Measurements from ENCODE around the gene ZSCAN31. TPM values are rescaled to one million over a fixed set of nuclear protein-coding genes. Genes with fewer than 3 reads are reported as not detected.
A peak's percentile ranks its signal among the peaks of the same experiment; 100 is the strongest.

ZSCAN31 gene
- total and polyA plus RNA-seq, 9 of the 15 experiments (the other 6 are each of a cell fraction or from before 2014, with no cell fraction given) = 3.9 to 12.1 (median 7.0) TPM

DNA sequence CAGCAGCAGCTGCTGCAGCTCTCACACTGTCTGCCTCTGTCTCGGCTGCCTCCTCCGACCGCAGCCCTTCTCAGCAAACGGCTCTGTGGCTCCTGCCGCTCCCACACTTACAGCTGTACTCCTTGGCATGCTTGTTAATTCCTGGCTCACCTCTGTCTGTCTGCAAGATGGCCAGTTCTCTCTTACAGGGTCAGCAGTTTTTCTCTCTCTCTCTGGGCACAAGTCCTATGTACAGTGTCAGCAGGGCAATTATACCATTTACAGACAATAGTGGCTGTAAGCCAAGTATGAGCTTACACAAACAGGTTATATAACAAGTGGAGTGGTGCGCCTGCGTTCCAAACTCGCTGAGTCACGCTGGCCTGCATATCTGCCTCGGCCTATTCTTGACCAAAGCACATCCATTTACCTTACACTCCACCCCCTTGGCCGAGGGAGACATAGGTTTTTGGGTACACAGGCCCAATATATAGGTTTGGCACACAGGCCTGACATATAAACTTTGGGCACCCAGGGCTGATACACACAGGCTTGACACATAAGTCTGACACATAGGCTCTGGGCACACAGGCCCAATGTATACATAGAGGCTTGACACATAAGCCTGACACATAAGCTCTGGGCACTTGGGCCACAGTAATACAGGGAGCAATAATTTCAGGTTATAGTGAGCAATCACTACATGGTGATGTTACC, 18.2 kb upstream of the ZSCAN31 start (continued):
- TF ChIP-seq, protein P1, sequence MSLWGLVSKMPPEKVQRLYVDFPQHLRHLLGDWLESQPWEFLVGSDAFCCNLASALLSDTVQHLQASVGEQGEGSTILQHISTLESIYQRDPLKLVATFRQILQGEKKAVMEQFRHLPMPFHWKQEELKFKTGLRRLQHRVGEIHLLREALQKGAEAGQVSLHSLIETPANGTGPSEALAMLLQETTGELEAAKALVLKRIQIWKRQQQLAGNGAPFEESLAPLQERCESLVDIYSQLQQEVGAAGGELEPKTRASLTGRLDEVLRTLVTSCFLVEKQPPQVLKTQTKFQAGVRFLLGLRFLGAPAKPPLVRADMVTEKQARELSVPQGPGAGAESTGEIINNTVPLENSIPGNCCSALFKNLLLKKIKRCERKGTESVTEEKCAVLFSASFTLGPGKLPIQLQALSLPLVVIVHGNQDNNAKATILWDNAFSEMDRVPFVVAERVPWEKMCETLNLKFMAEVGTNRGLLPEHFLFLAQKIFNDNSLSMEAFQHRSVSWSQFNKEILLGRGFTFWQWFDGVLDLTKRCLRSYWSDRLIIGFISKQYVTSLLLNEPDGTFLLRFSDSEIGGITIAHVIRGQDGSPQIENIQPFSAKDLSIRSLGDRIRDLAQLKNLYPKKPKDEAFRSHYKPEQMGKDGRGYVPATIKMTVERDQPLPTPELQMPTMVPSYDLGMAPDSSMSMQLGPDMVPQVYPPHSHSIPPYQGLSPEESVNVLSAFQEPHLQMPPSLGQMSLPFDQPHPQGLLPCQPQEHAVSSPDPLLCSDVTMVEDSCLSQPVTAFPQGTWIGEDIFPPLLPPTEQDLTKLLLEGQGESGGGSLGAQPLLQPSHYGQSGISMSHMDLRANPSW (CRISPR knock-in tag; IDR thresholded peaks at IDR 0.05) = no peak
- TF ChIP-seq DDX20 (tag; IDR thresholded peaks at IDR 0.05; ENCODE audit: low read depth) (peak; percentile 98), EP300 (IDR thresholded peaks at IDR 0.05; ENCODE audit: low read length) (peak; percentile 48; the same call in 1 of the 2 replicates), CAMTA2 (CRISPR knock-in tag; conservative IDR thresholded peaks at IDR 0.05) (peak; percentile 97), PHB2 (IDR thresholded peaks at IDR 0.05; ENCODE audit: low read depth) (no peak), RBM34 (IDR thresholded peaks at IDR 0.05; ENCODE audit: borderline replicate concordance, insufficient read depth, low read length) (no peak), ZKSCAN1 (IDR thresholded peaks at IDR 0.05; ENCODE audit: low read depth, low read length) (0 out of 2 replicates have a peak, but pooled peaks have one; percentile 26), HNRNPK (IDR thresholded peaks at IDR 0.05; ENCODE audit: low read depth, low read length, poor library complexity, severe bottlenecking) (no peak), FOXJ2 (tag; IDR thresholded peaks at IDR 0.05) (peak; percentile 70), CSDE1 (IDR thresholded peaks at IDR 0.05) (no peak), SMAD1 (IDR thresholded peaks at IDR 0.05; ENCODE audit: low read depth, low read length, partially characterized antibody) (peak; percentile 89), ZNF23 (CRISPR knock-in tag; IDR thresholded peaks at IDR 0.05) (peak; percentile 89), NR4A1 (CRISPR knock-in tag; IDR thresholded peaks at IDR 0.05) (peak; percentile 99), NR4A1 (tag; IDR thresholded peaks at IDR 0.05) (peak; percentile 100)
- TF ChIP-seq, protein P2, sequence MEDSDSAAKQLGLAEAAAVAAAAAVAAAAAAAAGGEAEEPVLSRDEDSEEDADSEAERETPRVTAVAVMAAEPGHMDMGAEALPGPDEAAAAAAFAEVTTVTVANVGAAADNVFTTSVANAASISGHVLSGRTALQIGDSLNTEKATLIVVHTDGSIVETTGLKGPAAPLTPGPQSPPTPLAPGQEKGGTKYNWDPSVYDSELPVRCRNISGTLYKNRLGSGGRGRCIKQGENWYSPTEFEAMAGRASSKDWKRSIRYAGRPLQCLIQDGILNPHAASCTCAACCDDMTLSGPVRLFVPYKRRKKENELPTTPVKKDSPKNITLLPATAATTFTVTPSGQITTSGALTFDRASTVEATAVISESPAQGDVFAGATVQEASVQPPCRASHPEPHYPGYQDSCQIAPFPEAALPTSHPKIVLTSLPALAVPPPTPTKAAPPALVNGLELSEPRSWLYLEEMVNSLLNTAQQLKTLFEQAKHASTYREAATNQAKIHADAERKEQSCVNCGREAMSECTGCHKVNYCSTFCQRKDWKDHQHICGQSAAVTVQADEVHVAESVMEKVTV (CRISPR knock-in tag; IDR thresholded peaks at IDR 0.05) = peak; percentile 48; the same call in 1 of the 2 replicates
- TF ChIP-seq, protein P3, sequence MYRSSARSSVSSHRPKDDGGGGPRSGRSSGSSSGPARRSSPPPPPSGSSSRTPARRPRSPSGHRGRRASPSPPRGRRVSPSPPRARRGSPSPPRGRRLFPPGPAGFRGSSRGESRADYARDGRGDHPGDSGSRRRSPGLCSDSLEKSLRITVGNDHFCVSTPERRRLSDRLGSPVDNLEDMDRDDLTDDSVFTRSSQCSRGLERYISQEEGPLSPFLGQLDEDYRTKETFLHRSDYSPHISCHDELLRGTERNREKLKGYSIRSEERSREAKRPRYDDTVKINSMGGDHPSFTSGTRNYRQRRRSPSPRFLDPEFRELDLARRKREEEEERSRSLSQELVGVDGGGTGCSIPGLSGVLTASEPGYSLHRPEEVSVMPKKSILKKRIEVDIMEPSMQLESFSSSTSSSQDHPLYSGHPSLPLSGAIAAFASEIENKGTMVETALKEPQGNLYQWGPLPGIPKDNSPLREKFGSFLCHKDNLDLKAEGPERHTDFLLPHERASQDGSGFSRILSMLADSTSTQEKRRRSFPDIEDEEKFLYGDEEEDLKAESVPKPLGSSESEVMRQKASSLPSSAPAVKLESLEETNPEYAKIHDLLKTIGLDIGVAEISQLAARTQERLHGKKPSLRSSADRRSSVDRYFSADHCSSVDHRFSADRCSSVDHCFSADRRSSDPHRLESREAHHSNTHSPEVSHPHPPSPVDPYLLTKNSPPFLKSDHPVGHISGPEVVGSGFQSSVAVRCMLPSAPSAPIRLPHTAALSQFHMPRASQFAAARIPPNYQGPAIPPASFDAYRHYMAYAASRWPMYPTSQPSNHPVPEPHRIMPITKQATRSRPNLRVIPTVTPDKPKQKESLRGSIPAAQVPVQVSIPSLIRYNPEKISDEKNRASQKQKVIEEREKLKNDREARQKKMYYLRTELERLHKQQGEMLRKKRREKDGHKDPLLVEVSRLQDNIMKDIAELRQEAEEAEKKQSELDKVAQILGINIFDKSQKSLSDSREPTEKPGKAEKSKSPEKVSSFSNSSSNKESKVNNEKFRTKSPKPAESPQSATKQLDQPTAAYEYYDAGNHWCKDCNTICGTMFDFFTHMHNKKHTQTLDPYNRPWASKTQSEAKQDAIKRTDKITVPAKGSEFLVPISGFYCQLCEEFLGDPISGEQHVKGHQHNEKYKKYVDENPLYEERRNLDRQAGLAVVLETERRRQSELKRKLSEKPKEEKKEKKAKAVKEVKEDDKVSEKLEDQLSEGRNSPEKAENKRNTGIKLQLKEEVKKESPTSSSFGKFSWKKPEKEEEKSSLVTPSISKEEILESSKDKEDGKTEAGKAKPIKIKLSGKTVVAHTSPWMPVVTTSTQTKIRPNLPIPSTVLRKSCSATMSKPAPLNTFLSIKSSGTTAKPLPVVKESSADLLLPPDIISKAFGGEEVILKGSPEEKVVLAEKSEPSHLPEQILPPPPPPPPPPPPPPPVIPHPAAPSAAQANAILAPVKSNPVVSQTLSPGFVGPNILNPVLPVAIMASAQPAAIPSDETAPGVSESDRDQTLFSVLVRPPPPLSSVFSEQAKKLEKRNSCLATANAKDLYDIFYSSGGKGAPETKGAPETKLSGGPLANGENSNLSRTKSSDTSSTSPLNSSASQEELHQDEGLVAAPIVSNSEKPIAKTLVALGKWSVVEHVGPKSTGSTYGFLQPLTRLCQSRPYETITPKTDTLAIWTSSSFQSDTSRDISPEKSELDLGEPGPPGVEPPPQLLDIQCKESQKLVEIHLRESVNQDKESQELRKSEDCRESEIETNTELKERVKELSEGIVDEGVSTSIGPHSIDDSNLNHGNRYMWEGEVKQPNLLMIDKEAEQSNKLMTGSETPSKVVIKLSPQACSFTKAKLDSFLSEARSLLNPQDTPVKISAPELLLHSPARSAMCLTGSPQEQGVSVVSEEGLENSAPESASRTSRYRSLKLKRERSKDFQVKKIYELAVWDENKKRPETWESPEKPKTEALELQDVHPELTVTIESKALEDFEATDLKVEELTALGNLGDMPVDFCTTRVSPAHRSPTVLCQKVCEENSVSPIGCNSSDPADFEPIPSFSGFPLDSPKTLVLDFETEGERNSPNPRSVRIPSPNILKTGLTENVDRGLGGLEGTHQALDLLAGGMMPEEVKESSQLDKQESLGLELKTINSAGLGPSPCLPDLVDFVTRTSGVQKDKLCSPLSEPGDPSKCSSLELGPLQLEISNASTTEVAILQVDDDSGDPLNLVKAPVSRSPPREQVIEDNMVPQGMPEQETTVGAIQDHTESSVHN (IDR thresholded peaks at IDR 0.05; ENCODE audit: borderline replicate concordance in 1 of 2, low read depth in 1 of 2) = peak in 1 of 2 experiments; percentile 58; a peak in 2 of 4 replicates

All from K562 (cell line).